OCI-LY7 (cell line): ENCODE data around the gene PTPN13.

Source experiments
- EZH2phosphoT487 ChIP-seq: fragments of 200-600 bp; sonication (generic); IDR thresholded peaks from 2 replicates; pipeline ENCODE4 v1.6.1; 2018; ENCODE audit warnings: low read depth, borderline replicate concordance, mild to moderate bottlenecking, mixed run types, antibody characterized with exemption, low read length, moderate library complexity, mixed read lengths
- TF ChIP-seq, protein P1 (sequence below): fragments of 200-600 bp; sonication (generic); conservative IDR thresholded peaks from 2 replicates; pipeline ENCODE4 v1.5.1; 2014; ENCODE audit warnings: mild to moderate bottlenecking, antibody characterized with exemption, low read length, moderate library complexity, mixed read lengths

DNA sequence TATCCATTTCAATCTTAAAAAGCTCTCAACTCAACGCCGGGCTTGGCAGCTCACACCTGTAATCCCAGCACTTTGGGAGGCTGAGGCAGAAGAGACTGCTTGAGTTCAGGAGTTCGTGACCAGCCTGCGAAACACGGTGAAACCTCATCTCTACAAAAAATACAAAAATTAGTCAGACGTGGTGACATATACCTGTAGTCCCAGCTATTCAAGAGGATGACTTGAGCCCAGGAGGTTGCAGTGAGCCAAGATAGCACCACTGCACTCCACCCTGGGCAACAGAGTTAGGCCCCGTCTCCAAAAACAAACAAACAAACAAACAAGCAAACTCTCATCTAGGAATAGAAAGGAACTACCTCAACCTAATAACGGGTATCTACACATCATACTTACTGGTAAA, 50.8 kb downstream of the PTPN13 start:
- TF ChIP-seq, protein P1, sequence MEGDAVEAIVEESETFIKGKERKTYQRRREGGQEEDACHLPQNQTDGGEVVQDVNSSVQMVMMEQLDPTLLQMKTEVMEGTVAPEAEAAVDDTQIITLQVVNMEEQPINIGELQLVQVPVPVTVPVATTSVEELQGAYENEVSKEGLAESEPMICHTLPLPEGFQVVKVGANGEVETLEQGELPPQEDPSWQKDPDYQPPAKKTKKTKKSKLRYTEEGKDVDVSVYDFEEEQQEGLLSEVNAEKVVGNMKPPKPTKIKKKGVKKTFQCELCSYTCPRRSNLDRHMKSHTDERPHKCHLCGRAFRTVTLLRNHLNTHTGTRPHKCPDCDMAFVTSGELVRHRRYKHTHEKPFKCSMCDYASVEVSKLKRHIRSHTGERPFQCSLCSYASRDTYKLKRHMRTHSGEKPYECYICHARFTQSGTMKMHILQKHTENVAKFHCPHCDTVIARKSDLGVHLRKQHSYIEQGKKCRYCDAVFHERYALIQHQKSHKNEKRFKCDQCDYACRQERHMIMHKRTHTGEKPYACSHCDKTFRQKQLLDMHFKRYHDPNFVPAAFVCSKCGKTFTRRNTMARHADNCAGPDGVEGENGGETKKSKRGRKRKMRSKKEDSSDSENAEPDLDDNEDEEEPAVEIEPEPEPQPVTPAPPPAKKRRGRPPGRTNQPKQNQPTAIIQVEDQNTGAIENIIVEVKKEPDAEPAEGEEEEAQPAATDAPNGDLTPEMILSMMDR, result no peak
- TF ChIP-seq EZH2phosphoT487, result no peak
